HG02623 (cell line): Measurements from ENCODE around the gene DDHD1.

Experiments used
- ATAC-seq: cut with Tn5 transposase; IDR thresholded peaks from one replicate; pipeline ENCODE4 v1.9.1; 2021; ENCODE audit warnings: moderate library complexity; ENCODE audit not compliant: unreplicated experiment

The DDHD1 gene

GRCh38 chr14:53001787-53002378, 151.2 kb downstream of the DDHD1 start:
- ATAC-seq = no peak

GRCh38 chr14:52998376-52999015, 154.6 kb downstream of the DDHD1 start:
- no peak for ATAC-seq

GRCh38 chr14:52996493-52996892, 156.6 kb downstream of the DDHD1 start:
- no peak for ATAC-seq

GRCh38 chr14:52995998-52996397, 157.1 kb downstream of the DDHD1 start:
- ATAC-seq = no peak

GRCh38 chr14:52992236-52992870, 160.8 kb downstream of the DDHD1 start:
- ATAC-seq = no peak

- no peak for ATAC-seq
These were observed 165.0 kb downstream of the DDHD1 start for GRCh38 chr14:52988139-52988538.

- ATAC-seq = no peak
These were observed 165.6 kb downstream of the DDHD1 start for GRCh38 chr14:52987514-52987913.

- no peak for ATAC-seq
These were observed 166.1 kb downstream of the DDHD1 start for GRCh38 chr14:52987042-52987441.
